T-helper 2 cell (primary cell): ENCODE results near the gene TMEM126B.
"Not testable (repeated sequence)": the region's sequence is repeated elsewhere in the genome, so short reads cannot be mapped to it uniquely, and the experiment has no call there.

Experiments used
- DNase-seq, 5 experiments: peaks; one replicate each; pipeline versions ENCODE4 v3.0.0 to v3.0.0-alpha.2; 2012 to 2022

TMEM126B gene

DNA sequence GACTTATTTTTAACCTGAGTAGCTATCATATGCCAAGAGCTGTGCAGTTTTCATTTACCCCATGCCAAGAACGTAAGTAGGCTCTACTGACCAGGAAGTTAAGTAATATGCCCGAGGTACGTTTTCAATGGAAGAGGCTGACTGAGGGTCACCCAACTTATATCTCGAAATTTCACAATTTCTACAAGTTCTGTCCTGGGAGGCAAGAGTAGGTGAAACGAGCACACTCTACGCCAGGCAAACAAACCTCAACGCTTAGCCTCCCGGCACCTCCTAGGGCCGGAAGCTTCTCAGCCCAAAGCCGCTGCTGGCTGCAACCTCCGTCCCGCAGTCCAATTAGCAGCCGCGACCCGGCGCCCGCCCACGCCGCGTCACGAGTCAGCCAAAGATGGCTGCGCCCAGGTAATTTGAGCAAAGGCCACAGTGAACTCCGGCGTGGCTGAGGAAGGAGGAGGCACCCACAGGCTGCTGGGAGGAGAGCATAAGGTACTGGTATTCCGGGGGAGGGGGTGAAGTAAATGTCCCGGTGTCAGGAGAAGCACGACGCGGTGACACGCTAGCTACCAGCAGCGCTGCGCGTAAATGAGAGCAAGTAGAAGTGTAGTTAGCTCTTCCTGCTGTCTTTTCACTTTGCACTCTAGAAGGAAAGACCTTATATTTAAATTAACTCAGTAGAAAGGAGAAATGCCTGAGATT, 19.4 kb downstream of the TMEM126B start, which contains the start of gene TMEM126A:
TMEM126A (plus strand) TSS at position 364 of the 696 bp plus-strand sequence. CDS start 2,289 bp downstream, outside the sequence.
- DNase-seq: peak; percentile 77 to 93 (median 87)

DNA sequence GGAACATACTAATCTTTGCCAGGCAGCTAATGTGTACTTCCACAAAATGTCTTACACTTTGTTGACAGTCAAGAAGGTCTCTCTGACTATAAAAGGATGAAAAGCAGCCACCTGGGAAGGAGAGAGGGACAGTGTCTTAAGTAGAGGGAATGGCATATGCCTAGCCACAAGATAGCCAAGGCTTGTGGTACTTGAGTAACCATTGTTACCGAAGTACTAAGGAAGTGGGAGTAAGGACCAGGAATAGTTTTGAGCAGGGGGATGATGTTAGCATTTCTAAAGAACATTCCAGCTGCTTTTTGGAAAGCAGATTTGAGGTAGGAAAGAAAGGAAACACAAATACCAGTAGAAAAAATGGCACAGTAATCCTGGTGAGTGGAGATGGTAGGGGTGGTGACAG, 22.7 kb downstream of the TMEM126B start:
- DNase-seq: no peak

DNA sequence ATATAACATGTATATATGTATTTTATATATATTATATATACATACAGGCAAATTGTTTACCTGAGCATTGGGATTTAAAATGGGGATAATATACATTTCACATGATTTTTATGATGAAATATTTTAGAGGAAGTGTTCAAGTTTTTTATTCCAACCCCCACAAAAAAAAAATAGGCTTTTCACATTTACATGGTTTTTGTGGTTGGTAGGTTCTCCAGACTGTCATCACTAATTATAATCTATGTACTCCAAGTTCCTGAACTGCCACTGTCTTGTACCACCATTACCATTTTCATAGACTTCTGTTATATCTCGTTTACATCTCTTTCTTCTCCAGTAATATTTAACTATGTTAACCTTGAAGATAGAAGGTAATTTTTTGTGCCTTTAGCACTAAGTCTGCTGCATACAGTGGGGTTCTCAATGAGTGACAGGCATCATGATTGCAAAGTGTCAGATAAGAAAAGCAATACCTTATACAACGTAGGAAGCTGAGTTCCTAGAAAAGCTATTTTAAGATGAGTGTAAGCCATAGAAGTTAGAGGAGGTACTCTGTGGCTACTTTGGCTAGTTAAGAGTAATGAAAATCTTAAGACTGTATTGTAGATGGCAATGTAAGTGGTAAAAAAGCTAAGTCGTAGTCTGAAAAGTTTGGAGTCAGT, 24.5 kb downstream of the TMEM126B start:
- no peak for DNase-seq

DNA sequence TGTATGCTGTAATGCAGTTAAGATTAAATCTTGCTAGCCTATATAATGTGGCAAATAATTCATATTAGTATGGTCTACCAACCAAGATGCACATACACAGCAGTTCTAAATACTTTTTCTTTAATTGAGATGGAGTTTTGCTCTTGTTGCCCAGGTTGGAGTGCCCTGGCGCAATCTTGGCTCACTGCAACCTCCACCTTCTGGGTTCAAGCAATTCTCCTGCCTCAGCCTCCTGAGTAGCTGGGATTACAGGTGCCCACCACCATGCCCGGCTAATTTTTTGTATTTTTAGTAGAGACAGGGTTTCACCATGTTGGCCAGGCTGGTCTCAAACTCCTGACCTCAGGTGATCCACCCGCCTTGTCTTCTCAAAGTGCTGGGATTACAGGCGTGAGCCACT, 25.9 kb downstream of the TMEM126B start:
- DNase-seq: not testable (repeated sequence)

DNA sequence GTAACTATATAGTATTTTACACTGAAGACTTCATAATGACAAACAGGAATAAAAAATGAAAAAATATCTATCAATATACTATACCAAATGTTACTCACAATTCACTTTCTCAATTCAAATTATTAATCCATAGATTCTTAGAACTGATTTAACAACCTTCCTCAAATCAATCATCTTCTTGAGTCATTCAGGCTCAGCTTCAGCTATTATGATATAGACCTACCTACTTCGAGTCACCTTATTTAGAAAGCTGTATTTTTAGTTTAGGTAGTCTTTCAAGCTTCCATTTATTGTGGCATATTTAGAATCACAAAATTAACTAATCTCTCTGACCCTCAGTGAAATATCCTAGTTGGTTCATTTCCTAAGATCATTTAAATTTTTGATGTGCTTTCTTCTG, 28.4 kb downstream of the TMEM126B start:
- DNase-seq: no peak

DNA sequence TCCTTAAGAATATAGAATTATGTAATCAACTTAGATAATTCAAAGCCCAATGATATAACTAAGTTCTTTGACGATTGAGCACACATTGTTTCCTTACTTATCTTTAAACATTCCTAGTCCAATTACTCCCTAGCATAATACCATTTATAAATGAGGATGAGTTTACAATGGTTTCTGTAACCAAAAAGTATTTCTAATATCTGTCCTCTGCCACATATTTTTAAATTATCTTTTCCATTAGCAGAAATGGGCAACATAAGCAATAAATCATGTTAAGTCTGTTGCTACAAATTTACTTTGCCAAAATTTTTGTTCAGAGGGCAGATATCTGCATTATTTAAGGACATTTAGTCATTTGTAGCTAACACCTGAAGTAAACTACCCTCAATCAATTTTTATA, 29.8 kb downstream of the TMEM126B start:
- no peak for DNase-seq

DNA sequence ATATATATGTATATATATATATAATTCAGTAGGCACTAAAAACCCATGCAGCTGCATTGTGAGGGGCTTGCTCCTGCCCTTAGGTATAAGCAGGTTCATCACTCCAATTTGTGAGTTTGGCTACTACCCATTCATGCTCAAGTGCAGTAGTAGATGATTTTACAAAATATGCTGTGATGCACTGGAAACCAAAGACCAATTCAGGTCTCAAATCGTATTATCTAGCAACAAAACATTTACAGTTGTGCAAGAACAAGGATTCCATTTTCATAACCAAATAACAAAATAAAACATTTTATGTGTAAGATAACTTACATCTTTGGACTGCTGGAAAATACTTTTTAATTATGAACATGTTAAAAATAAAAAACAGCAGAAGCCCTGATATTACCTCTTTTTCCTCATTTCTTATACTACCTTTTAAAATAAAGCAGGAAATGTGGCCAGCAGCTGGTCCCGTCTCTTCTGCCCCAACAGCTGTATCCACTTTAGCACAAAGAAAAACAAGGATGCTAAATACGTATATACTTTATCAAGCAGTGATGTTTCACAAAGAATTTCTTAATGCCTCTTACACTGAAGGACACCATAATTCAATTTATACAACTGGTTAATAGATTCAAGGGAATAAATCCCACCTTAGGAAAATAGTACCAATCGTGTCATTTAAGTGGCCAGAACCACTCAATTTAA, 33.7 kb downstream of the TMEM126B start:
- DNase-seq: no peak

DNA sequence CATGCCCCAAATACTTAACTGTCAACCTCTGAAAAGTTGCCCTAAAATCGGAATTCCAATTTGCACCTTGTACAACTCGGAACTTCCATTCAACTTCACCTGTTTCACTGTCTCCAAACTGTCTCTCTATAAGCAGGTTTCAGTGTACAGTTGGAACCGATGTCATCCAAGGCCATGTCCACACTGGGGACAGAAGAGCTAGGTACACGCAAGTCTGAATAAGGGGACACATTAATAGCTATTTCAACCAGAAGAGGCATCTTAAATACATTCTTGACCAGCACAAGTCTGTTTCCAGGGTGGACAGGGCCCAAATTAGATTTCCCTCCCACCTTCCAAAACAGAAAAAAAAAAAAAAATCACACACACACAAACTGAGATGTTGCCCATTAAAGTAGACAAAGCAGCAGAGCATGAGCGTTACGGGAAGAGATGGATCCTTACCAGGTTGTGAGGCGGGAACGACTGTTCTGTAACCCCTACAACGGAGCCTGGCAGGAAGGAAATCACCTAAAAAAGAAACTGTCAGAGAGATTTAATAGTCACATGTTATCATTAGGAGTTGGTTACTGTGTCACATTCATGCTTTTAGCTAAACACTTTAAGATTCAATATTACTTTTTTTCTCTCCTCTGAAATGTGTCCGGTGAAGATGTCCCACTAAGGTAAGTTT, 34.8 kb downstream of the TMEM126B start:
- DNase-seq: peak in 2 of 5 experiments; percentile 18 to 35

DNA sequence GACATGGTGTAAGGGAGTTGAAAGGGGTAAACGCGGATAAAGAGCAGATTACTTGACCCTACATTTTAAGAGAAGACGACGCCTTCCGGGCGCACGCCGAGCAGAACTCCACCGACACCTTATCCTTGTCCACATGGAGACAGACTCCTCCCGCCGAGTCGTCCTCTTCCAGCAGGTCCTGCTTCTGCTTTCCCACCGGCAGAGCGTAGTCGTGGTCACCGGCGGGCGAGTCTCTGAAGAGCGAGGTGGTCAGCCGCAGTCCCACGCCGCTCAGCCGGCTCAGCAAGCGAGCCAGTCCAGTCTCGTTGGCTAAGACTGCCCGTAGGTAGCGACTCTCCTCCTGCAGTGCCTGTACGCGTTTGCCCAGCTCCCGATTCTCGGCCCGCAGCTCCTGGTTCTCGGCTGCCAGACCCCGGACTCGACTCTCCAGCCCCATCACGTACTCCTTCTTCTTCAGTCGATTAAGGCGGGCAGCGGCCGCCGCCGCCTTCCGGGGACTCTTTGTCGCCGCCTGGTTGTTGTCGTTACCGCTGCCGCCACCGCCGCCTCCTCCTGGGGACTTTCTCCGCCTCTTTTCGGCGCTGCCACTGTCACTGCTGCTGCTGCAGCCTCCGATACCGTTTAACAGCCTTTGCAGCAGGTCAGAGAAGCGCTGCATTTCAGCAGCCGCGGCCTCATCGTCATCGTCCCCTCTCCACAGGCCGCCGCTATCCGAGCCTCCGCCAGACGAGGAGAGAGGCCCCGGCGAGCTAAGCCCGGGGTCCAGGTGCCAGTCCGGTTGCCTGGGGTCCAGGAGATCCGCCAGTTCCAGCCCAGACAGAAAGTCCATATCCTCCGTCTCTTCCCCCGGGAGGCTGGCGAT, 35.6 kb downstream of the TMEM126B start:
- peak; percentile 80 to 95 (median 85) for DNase-seq

DNA sequence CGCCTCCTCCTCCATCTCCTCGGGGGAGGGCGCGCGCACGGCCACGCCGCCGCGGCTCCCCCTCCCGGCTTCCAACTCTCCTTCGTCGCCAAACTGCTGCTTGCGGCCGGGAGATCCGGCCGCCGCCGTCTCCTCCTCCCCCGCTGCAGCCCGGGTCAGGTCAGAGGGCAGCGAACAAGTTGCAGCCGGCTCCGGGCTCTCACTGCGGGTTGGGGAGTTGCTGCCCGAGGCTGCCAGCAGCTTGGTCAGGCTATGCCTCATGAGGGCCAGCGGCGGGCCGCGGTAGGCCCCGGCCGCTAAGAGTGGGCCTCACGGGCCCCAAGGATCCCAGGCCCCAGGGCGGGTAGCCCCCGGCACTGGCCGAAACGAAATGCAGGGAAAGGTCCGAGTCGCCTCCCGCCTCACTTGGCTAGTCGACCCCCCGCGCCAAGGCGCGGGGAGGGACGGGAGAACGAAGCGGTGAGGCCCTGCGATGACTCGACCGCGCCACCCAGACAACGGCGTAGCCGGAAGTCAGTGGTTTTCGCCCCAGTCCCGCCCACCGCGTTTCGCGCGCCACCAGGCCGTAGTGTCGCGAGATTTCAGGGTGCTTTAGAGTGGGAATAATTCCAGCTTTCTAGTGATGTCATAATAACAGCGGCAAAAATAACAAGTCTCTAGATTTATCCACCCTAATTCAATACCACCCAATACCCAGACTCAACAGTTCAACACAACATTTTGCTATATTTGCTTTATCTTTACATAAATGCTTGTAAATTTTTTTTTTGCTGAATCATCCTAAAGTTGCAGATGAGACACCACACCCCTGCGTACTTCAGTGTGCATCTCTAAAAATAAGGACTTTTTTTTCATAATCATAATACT, 36.5 kb downstream of the TMEM126B start, which contains the start of gene CREBZF:
CREBZF (minus strand) TSS at position 515 of the 867 bp plus-strand sequence; CDS start at position 261, 254 bp downstream.
- DNase-seq: peak; percentile 74 to 96 (median 87)

DNA sequence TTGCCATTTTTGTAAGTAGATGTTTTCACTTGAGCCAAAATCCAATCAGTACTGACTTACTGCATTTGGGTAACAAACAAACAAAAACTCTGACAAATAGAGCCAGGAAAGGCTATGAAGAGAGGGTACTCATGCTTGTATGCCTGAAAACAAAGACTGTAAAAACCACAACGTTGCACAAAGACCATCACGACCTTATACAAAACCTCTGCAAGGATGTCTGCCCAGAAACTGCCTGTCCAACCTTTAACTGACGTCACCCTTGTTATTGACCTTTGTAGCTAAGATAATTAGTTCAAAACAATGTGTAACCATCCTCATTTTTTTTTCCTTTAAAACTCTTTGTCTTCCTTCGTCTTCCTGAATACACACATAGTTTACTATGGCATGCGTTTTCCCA, 37.3 kb downstream of the TMEM126B start:
- no peak for DNase-seq

DNA sequence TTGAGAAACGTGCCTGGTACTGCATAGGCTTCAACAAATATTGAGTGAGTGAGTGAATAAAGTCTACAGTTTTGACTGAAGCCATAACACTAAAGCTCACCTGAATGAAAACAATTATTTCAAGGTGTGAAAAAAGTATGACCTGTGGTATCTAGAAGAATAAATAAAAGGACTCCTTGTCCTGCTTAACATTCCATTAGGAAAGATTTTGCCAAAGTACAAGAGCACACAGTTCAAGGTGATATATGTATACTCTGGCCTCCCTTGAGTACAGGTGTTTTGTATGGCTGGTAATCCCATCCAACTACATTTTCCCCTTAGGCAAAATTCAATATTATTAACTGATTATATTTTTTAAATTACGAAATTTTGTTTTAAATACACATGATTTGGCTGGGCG, 38.3 kb downstream of the TMEM126B start:
- DNase-seq: no peak

DNA sequence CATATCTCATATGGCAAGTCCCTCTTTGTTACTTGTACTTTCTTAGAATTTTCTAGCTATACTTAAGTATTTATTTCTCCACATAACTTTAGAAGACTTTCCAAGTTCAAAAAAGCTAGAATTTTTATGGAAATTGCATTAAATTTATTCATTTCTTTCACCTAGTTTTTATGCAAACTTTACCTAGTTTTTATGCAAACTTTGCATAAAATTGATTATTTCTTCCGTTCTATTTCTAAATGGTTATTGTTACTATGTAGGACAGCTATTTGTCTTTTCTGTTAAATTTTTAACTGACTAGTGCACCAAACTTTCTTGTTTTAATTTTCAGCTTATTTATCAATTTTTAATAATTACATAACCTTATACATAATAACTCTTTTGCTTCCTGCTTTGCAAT, 39.8 kb downstream of the TMEM126B start:
- DNase-seq: no peak

DNA sequence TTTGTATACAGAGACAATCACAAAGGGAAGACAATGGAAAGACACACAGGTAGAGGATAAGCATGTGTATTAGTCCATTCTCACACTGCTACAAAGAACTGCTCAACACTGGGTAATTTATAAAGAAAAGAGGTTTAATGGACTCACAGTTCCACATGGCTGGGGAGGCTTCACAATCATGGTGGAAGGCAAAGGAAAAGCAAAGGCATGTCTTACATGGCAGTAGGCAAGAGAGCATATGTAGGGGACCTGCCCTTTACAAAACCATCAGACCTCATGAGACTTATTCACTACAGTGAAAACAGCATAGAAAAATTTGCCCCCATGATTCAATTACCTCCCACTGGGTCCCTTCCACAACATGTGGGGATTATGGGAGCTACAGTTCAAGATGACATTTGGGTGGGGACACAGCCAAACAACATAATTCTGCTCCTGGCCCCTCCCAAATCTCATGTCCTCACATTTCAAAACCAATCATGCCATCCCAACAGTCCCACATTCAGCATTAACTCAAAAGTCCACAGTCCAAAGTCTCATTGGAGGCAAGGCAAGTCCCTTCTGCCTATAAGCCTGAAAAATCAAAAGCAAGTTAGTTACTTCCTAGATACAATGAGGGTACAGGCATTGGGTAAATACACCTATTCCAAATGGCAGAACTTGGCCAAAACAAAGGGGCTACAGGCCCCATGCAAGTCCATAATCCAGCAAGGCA, 42.7 kb downstream of the TMEM126B start:
- not testable (repeated sequence) for DNase-seq

DNA sequence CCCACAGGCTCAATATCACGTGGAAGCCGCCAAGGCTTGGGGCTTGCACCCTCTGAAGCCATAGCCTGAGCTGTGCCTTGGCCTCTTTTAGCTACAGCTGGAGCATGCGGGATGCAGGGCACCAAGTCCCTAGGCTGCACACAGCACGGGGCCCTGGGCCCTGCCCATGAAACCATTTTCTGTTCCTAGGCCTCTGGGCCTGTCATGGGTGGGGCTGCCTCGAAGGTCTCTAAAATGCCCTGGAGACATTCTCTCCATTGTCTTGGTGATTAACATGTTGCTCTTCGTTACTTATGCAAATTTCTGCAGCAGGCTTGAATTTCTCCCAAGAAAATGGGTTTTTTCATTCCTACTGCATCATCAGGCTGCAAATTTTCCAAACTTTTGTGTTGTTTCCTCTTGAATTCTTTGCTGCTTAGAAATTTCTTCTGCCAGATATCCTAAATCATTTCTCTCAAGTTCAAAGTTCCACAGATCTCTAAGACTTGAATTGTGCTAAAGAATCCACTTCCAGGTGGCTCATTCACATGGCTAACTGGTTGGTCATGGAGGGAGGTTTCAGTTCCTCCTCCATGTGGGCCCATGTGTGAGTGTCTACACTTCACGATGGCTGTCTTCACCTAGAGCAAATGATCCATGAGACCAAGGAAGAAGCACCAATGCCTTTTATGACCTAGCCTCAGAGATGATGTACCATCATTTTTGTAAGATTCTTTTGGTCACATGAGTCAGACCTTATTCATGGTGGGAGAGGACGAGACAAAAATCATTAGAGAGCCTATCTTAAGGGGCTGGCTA, 43.9 kb downstream of the TMEM126B start:
- no peak for DNase-seq

DNA sequence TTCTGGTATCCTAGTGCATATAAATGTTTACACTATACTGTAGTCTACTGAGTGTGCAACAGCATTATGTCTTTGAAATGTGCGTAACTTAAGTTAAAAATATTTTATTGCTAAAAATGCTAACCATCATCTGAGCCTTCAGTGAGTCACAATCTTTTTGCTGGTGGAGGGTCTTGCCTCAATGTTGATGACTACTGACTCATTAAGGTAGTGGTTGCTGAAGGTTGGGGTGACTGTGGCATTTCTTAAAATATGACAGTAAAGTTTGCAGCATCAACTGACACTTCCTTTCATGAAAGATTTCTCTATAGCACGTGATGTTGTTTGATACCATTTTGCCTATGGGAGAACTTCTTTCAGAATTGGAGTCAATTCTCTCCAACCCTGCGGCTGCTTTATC, 45.0 kb downstream of the TMEM126B start:
- DNase-seq: peak in 1 of 5 experiments; percentile 75

DNA sequence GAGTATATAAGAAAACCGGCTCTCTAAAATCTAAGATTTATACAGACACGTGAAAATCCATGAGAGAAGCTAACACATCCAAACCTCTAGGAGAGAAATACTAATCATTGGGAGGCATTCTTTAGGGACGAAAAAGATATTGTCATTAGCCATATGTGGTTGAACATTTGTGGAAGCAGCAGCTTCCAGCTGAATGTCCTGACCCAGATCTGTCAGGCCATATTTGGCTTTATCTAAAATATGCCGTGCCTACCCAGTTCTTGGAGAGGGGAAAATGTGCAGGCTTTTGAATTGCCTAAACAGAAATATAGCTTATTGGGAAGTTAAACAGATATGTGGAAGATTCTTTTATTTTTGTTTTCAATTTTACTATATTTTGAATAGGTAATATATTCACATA, 51.2 kb downstream of the TMEM126B start:
- no peak for DNase-seq

DNA sequence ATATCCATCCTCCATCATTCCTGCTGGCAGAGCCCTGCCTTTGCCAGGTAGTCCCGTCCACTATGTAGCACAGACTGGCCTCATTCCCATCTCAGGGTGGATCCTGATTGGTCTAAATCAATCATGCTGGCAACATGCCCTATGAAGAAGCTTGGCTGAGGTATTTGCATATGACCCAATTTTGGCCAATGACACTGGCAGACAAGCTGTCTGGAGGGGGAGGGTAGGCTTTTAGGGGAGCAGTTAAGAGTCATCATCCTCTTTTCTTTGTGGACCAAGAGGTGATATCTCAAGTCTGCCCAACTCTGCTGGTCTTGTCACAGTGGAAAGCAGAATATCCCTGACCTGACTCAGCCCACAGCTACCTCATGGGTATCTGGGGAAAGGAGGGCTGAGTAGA, 52.5 kb downstream of the TMEM126B start:
- DNase-seq: peak in 2 of 5 experiments; percentile 19
